ENCODE results near the gene GRAP2.

GRAP2 gene

DNA sequence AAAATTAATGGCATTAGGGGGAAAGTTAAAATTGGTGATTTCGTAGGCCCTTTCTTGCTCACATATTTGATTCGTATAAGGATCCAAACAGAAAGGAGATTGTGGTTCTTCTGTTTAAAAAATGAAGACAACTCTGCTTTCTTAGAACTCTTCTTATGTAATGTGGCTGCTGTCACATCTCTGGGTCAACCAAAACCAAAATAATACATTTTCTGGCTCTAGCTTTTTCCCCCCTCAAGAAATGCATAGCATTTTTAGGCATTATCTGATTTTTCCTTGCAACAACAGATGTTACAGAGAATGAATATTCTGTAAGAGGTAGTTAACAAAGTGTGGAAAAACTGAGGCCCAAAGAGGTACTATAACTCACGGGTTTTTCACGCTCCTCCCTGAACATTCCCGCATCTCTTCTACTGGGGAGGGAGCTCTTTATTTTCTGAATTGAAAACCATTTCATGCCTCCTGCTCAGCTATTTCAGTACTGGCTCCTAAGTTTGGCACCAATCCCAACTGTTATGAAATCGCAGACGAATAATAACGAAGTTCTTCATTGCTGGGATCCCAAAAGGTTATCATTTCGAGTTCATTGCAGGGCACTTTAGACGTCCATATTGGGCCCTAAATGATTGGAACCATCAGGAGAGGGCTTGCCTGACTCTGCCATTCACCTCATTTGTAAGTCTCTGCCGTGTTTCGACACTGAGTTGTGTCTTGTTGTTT, 17.1 kb downstream of the GRAP2 start:
- H3K27me3 ChIP-seq (ENCODE audit: insufficient read depth, insufficient read length): no peaks in the 10 kb centered on the region
- no peak for DNase-seq (ENCODE audit: low read depth, low spot score)
- no peak overlapping the region for H3K4me3 ChIP-seq (ENCODE audit: insufficient read length, low read depth)
- H3K9ac ChIP-seq (ENCODE audit: insufficient read length, low read depth): no peak overlapping the region
- H3K9me3 ChIP-seq (ENCODE audit: insufficient read depth, low read length): no peaks in the 10 kb centered on the region
- TF ChIP-seq YY1 (IDR thresholded peaks at IDR 0.05; ENCODE audit: insufficient read depth, insufficient read length): no peak
- TF ChIP-seq SUZ12 (IDR thresholded peaks at IDR 0.05; ENCODE audit: extremely low read depth, insufficient read depth, insufficient read length): no peak
- no peak for TF ChIP-seq ZNF274 (IDR thresholded peaks at IDR 0.05; ENCODE audit: low read depth, low read length)
- H3K4me1 ChIP-seq (ENCODE audit: insufficient read depth, insufficient read length): no peaks in the 10 kb centered on the region
- H3K36me3 ChIP-seq (ENCODE audit: insufficient read depth, insufficient read length, low read length): no peaks in the 10 kb centered on the region

DNA sequence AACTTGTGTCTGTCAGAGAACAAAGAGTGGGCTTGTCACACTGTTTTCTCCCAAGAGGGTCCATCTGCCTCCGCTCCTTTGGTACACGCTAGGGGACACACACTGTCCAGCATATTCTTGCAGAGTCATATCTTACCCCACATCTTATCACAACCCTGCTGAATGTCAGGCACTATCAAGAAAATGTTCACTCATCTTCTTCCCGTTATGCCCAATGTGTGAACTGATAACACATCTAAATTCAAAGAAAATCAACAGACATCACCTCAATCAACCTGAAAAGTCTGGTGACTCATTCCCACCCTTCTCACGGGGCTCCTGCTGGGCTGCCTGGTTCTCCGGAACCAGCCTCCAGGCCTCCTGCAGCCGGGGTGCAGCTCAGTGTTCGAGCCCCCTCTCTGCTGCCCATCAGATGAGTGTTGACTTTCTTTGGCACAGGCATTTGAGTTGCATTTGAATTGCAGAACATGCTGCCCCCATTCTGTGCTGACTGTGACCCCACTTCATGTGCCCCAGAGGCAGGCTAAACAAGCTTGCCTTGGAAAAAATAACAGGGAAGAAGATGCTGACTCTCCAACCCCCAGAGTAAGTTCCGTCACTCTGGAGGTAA, 19.4 kb downstream of the GRAP2 start:
- Histone ChIP-seq H3K27me3 (ENCODE audit: insufficient read depth, insufficient read length) (no peaks in the 10 kb centered on the region), H3K9ac (ENCODE audit: insufficient read length, low read depth) (no peak overlapping the region), H3K4me1 (ENCODE audit: insufficient read depth, insufficient read length) (no peaks in the 10 kb centered on the region), H3K4me3 (ENCODE audit: insufficient read length, low read depth) (no peak overlapping the region), H3K9me3 (ENCODE audit: insufficient read depth, low read length) (no peaks in the 10 kb centered on the region), H3K36me3 (ENCODE audit: insufficient read depth, insufficient read length, low read length) (no peaks in the 10 kb centered on the region)
- no peak for DNase-seq (ENCODE audit: low read depth, low spot score)
- TF ChIP-seq ZNF274 (IDR thresholded peaks at IDR 0.05; ENCODE audit: low read depth, low read length) (no peak), SUZ12 (IDR thresholded peaks at IDR 0.05; ENCODE audit: extremely low read depth, insufficient read depth, insufficient read length) (no peak), YY1 (IDR thresholded peaks at IDR 0.05; ENCODE audit: insufficient read depth, insufficient read length) (no peak)

DNA sequence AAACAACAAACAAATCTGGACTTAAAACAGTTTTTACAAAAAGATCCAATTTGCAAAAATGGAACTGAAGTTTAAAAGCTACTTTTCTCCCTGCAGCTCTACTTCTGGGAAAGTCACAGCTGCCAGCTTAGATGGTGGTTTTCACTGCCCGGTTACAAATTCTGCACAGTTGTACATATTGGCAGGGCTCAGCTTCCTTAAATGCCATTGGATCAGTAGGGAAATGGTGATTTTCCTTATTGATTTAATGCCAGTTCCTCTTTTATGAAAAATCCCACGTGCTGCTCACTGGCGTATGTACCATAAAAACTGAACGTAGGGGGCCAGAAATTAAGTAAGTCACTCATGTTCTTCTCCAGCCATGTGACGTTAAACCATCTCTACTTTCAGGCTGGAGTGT, 22.8 kb downstream of the GRAP2 start:
- DNase-seq (ENCODE audit: low read depth, low spot score): no peak
- Histone ChIP-seq H3K9ac (ENCODE audit: insufficient read length, low read depth) (no peak overlapping the region), H3K9me3 (ENCODE audit: insufficient read depth, low read length) (no peaks in the 10 kb centered on the region), H3K27me3 (ENCODE audit: insufficient read depth, insufficient read length) (no peaks in the 10 kb centered on the region), H3K36me3 (ENCODE audit: insufficient read depth, insufficient read length, low read length) (no peaks in the 10 kb centered on the region), H3K4me3 (ENCODE audit: insufficient read length, low read depth) (no peak overlapping the region), H3K4me1 (ENCODE audit: insufficient read depth, insufficient read length) (no peaks in the 10 kb centered on the region)
- TF ChIP-seq SUZ12 (IDR thresholded peaks at IDR 0.05; ENCODE audit: extremely low read depth, insufficient read depth, insufficient read length): no peak
- no peak for TF ChIP-seq YY1 (IDR thresholded peaks at IDR 0.05; ENCODE audit: insufficient read depth, insufficient read length)
- TF ChIP-seq ZNF274 (IDR thresholded peaks at IDR 0.05; ENCODE audit: low read depth, low read length): no peak

DNA sequence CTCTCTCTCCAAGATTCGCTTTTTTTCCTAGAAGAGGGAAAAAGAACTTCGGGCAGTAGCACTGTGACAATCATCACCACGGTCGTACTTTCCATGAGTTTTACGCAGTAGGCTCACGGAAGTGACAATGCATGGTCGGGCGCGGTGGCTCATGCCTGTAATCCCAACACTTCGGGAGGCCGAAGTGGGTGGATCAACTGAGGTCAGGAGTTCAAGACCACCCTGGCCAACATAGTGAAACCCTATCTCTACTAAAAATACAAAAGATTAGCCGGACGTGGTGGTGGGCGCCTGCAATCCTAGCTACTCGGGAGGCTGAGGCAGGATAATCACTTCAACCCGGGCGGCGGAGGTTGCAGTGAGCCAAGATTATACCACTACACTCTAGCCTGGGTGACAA, 23.4 kb downstream of the GRAP2 start:
- no peak for DNase-seq (ENCODE audit: low read depth, low spot score)
- H3K4me3 ChIP-seq (ENCODE audit: insufficient read length, low read depth): no peak overlapping the region
- no peak overlapping the region for H3K9ac ChIP-seq (ENCODE audit: insufficient read length, low read depth)
- H3K9me3 ChIP-seq (ENCODE audit: insufficient read depth, low read length): no peaks in the 10 kb centered on the region
- TF ChIP-seq YY1 (IDR thresholded peaks at IDR 0.05; ENCODE audit: insufficient read depth, insufficient read length) (no peak), SUZ12 (IDR thresholded peaks at IDR 0.05; ENCODE audit: extremely low read depth, insufficient read depth, insufficient read length) (no peak), ZNF274 (IDR thresholded peaks at IDR 0.05; ENCODE audit: low read depth, low read length) (no peak)
- H3K36me3 ChIP-seq (ENCODE audit: insufficient read depth, insufficient read length, low read length): no peaks in the 10 kb centered on the region
- H3K4me1 ChIP-seq (ENCODE audit: insufficient read depth, insufficient read length): no peaks in the 10 kb centered on the region
- no peaks in the 10 kb centered on the region for H3K27me3 ChIP-seq (ENCODE audit: insufficient read depth, insufficient read length)

DNA sequence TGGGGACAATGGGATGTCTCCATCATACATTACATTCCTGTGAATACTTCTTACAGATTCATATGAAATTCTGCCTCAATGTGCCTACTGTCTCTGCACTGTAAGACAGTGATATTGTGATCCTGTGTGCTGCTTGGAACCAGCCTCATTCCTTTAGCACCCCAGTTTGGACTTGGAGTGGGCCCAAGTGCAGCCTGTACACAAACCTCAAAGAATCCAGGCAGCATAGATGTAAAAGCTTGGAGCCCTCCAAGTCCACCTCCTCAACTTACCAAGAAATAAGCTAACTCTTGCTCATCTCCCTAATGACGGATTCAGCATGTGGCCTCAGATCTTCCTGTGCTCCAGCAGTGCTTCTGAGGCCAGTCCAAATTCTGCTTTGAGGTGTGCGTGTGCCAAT, 24.4 kb downstream of the GRAP2 start:
- Histone ChIP-seq H3K36me3 (ENCODE audit: insufficient read depth, insufficient read length, low read length) (no peaks in the 10 kb centered on the region), H3K27me3 (ENCODE audit: insufficient read depth, insufficient read length) (no peaks in the 10 kb centered on the region), H3K9me3 (ENCODE audit: insufficient read depth, low read length) (no peaks in the 10 kb centered on the region), H3K9ac (ENCODE audit: insufficient read length, low read depth) (no peak overlapping the region), H3K4me3 (ENCODE audit: insufficient read length, low read depth) (no peak overlapping the region), H3K4me1 (ENCODE audit: insufficient read depth, insufficient read length) (no peaks in the 10 kb centered on the region)
- DNase-seq (ENCODE audit: low read depth, low spot score): no peak
- TF ChIP-seq ZNF274 (IDR thresholded peaks at IDR 0.05; ENCODE audit: low read depth, low read length): no peak

DNA sequence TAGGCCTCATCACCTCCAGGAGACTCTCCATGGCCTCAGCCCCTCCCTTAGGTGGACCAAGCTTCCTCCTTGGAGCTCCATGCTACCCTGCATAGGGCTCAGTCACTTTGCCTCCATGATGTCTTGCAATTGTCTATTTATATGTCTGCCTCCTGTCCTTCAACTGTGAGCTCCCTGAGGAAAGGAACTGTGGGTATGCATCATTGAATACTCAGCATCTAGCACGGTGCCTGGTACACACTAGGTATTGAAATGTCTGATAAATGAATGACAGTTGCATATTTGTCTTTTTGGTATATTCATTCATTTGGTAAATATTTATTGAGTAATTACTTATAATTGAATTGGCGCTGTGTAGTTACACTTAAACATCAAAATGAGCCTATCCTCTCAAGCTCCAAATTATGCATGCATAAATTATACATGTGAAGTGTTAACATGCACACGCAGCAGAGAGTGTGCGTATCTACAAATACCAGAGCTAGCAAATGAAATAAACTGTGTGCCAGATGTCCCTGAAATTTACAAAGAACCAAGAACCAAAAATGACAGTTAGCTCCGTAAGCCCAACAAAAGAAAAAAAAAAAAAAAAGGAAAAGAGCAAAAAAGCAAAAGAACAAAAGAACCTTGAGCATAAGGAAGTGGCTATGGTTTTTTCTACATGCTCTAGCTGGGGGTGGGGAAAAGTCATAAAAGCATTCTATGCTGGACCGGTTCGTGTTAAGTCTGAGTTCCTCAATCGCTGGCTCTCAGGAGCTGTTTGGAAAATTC, 25.2 kb downstream of the GRAP2 start:
- Histone ChIP-seq H3K9ac (ENCODE audit: insufficient read length, low read depth) (no peak overlapping the region), H3K4me3 (ENCODE audit: insufficient read length, low read depth) (no peak overlapping the region), H3K4me1 (ENCODE audit: insufficient read depth, insufficient read length) (no peaks in the 10 kb centered on the region), H3K27me3 (ENCODE audit: insufficient read depth, insufficient read length) (no peaks in the 10 kb centered on the region), H3K9me3 (ENCODE audit: insufficient read depth, low read length) (no peaks in the 10 kb centered on the region), H3K36me3 (ENCODE audit: insufficient read depth, insufficient read length, low read length) (no peaks in the 10 kb centered on the region)
- DNase-seq (ENCODE audit: low read depth, low spot score): no peak
- TF ChIP-seq SUZ12 (IDR thresholded peaks at IDR 0.05; ENCODE audit: extremely low read depth, insufficient read depth, insufficient read length): no peak
- TF ChIP-seq YY1 (IDR thresholded peaks at IDR 0.05; ENCODE audit: insufficient read depth, insufficient read length): no peak
- no peak for TF ChIP-seq ZNF274 (IDR thresholded peaks at IDR 0.05; ENCODE audit: low read depth, low read length)

DNA sequence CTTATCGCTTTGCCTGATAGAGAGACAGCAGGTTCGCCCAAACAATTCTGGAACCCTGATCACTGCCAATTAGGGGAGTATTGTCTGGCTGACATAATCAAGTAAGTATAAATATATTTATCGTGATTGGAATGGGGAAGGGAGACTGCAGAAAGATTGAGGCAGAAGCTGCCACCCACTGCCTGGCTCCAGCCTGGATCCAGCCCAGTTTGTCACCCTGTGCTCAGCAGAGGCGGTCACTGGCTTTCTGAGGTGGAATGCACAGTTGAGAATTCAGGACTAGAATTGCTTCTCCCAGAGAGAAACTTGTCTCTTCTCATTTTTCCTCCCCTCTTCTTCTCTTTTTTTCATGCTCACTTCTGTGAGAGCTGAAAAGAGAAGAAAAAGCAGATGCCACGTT, 25.9 kb downstream of the GRAP2 start:
- H3K27me3 ChIP-seq (ENCODE audit: insufficient read depth, insufficient read length): no peaks in the 10 kb centered on the region
- H3K4me3 ChIP-seq (ENCODE audit: insufficient read length, low read depth): no peak overlapping the region
- TF ChIP-seq YY1 (IDR thresholded peaks at IDR 0.05; ENCODE audit: insufficient read depth, insufficient read length) (no peak), ZNF274 (IDR thresholded peaks at IDR 0.05; ENCODE audit: low read depth, low read length) (no peak), SUZ12 (IDR thresholded peaks at IDR 0.05; ENCODE audit: extremely low read depth, insufficient read depth, insufficient read length) (no peak)
- DNase-seq (ENCODE audit: low read depth, low spot score): no peak
- no peaks in the 10 kb centered on the region for H3K36me3 ChIP-seq (ENCODE audit: insufficient read depth, insufficient read length, low read length)
- H3K9me3 ChIP-seq (ENCODE audit: insufficient read depth, low read length): no peaks in the 10 kb centered on the region
- no peak overlapping the region for H3K9ac ChIP-seq (ENCODE audit: insufficient read length, low read depth)
- H3K4me1 ChIP-seq (ENCODE audit: insufficient read depth, insufficient read length): no peaks in the 10 kb centered on the region
